HG03039 (cell line): ENCODE measurements around the gene PNKP.

ENCODE experiments used
- ATAC-seq: cut with Tn5 transposase; IDR thresholded peaks from one replicate; pipeline ENCODE4 v1.9.1; 2021; ENCODE audit warnings: mild to moderate bottlenecking, moderate library complexity; ENCODE audit not compliant: unreplicated experiment

Gene PNKP

DNA sequence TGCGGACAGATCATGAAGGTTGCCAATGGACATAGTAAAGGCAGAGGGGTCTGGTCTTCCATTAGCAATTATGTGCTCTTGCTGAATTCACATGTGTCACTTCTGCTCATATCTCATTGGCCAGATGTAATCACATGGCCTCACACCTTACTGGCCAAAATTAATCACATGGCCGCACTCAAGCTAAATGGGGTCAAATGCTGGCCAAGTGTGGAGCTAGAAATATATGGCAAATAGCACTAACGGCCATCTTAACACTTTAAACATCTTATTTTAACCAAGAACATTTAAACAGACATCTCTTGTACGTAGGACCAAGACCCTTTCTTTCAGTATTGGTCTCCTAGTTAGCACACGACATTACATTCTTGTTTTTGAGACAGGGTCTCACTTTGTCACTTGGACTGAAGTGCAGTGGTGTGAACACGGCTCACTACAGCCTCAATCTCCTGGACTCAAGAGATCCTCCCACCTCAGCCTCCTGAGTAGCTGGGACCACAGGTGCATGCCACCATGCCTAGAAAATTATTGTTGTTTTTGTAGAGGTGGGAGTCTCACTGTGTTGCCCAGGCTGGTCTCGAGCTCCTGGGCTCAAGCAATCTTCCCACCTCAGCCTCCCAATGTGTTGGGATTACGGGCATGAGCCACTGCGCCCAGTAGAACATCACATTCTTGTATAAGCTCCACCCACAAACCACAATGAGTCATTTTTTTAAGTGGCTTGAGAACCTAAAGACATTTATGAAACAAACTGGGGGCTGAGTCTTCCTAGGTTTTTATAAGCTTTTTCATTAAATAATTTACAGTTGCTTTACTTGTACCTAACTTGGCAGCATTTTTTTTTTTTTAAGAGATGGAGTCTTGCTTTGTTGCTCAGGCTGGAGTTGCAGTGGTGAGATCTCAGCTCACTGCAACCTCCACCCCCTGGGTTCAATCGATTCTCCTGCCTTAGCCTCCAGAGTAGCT is 19.4 kb downstream of the PNKP start:
- no peak for ATAC-seq

DNA sequence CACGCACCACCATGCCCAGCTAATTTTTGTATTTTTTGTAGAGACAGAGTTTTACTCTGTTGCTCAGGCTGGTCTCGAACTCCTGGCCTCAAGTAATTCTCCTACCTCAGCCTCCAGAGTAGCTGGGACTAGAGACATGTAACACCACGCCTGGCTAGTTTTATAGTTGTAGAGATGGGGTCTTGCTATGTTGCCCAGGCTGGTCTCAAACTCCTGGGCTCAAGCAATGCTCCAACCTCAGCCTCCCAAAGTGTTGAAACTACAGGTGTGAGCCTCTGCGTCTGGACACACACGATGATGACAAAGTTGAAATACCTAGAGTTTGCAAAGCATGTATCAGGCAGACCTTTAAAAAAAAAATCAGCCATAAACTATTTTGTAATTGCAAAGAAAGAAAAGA is 21.0 kb downstream of the PNKP start:
- ATAC-seq, result no peak

DNA sequence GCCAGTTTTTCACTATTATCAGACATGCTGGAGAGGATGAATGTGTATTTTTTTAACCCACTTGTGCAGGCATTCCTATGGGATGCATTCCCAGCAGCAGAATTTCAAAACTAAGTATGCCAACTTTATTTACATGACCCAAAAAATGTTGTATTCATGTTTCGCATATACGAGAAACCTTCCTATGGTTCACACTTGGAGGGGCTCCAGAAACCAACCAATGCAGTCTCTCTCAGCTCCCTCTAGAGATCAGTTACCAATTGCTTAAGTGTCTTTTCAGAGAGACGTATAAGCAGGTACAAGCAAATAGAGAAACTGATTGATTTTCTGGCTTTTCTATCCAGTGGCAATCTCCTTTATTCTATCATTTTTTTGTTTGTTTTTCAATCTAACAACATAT is 22.0 kb downstream of the PNKP start:
- no peak for ATAC-seq

DNA sequence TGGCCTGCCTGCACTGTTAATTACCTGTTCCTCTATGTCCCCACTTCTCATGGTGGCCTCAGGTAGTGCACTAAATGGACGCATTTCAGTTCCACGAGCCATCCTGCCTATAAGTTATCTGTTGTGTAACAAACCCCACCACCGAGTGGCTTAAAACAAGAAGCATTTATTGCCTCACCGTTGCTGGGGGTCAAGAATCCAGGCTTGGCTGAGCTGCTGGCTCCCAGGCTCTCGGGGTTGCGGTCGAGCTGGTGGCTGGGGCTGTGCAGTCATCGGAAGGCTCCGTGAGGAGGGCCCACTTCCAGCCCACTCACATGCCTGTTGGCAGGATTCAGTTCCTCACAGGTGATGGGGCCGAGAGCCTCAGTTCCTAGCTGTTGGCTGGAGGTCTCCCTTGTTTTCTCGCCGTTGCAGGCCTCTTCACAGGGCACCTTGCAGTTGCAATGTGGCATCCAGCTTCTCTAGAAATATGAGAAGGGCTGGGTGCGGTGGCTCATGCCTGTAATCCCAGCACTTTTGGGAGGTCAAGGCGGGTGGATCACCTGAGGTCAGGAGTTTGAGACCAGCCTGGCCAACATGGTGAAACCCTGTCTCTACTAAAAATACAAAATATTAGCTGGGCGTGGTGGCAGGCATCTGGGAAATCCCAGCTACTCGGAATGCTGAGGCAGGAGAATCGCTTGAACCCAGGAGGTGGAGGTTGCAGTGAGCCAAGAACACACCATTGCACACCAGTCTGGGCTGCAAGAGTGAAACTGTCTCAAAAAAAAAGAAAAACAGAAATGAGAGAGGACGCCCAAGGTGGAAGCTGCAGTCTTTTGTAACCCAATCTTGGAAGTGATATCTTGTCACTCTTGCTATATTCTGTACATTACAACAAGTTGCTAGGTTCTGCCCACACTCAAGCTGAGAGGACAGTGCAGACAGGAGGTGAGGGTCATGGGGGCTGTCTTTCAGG is 23.0 kb downstream of the PNKP start:
- no peak for ATAC-seq

DNA sequence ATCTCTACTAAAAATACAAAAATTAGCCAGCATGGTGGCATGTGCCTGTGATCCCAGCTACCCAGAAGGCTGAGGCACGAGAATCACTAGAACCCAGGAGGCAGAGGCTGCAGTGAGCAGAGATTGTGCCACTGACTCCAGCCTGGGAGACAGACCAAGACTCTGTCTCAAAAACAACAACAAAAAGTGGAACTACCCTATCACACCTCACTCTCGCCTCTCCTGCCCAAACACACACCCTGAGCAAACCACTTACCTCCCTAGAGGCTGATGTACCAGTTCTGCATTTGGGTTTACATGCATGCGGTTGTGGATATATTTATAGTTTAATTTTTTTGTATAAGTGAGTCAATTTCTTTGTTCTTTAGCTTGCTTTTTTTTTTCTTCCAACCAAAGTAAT is 24.1 kb downstream of the PNKP start:
- ATAC-seq, result no peak

DNA sequence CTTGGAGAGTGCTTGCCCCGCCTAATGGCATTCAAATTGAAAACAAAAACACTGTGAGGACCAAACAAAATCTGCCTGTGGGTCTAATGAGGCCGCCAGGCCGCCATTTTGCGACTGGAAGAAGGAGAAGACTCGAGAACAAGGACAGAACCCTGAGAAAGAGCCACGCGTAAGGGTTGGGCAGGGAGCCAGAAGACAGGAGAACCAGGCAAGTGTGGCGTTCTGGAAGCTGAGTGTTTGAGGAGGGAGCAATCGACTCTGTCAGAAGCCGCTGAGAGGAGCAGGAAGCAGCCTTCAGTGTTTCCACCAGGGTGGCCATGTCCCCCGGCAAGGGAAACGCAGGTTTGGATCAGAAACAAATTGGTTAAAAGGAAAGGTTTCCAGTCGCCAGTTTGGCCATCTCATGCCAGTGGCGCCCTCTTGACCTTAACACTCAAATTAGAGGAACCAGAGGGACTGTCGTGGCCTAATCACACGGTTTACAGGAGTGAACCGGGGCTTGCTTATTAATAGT is 26.6 kb downstream of the PNKP start:
- ATAC-seq, result no peak

DNA sequence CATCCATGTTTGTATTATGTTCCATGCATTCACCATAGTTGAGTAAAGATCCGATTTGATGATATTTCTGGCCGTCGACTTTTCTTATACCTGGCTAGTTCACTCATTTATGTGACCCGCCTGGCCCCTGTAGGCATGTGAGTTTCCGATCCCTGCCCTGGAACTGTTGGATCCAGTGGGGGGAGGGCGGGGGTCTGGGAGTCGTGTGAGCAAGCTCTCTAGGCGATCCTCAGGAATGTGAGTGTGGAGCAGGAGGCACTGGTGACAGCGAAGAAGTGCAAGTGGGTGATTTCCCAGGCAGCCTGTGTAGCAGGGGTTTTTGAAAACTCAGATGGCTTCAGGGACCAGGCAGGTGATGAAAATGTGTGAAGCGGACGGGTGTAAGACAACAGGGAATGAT is 27.1 kb downstream of the PNKP start:
- ATAC-seq, result no peak

DNA sequence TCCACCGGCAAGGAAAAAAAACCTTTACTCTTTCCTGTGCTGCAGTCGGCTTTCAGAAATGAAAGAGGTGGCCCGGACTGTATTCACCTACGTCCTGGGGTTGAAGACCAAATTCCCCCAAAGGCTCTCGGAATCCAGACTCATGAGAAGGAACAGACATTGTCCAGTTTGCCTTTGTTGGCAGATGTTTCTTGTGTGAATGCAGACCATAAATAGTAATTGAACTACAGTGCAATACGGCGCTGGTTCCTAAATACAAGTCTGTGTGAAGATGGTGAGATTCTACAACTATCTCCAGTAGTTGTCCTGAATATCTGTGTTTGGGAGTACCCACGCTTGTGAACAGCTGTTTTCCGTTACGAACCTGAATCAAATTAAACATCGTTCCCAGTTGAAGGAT is 27.7 kb downstream of the PNKP start:
- ATAC-seq, result no peak

DNA sequence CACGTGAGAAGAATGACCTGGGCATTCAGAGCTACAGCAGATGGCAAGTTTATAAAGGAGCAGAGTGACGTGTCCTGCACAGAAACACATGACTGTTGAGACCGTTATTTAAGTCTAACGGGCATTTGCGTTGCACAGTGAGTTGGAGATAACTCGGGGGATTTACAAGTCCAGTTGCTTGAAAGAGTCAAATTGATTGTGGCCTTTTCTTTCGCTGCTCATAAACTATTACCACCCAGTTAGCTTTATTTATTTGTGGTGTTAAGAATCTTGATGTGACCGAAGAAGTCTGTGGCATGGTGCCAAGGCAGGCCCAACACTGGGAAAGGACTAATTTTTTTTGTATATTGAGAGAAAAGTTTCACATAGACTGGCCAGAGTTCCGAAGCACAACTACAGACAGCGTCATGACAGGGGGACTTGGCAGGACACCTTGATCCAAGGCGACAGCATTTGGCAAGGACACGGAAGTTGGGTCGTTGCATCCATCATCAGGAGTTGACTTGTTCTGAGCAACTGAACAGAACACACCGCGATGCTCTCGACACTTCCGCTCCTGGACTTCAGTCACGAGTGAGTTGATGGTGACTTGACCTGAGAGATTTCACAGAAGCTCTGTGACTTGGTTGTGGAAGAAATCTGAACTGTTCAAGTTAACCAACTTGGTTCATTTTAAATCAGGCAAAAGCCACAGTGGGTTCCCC is 28.3 kb downstream of the PNKP start:
- no peak for ATAC-seq

DNA sequence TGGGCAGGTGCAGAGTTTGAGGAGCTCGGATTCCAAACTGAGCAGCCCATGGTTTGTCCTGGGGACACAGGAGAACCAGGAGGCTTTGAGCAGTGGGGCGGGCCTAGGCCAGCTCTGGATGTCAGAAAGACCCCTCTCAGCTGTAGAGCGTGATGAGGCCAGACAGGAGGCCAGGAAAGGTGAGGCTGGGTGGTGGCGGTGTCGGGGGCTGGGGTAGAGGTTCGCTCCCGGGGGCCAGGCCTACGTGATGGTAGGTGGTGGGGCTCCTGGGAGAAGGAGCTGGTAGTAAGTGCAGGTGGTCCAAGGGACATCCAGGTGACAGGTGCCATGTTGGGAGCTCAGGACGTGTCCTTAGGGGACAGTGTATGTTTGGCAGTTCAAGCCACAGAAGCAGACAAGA is 30.0 kb downstream of the PNKP start:
- no peak for ATAC-seq

DNA sequence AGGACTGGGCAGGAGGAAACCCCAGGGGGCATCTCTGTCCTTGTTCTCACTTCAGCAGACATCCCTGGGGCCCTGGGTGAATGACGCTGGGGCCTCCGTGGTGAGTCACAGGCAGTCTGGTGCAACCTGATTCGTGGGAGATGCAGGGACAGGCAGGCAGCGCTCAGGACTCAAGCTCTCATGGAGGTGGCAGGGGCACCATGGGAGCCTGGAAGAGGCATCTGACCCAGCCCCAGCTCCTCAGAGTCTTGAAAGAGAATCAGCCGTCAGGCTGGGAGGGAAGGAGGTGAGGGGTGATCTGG is 30.4 kb downstream of the PNKP start:
- ATAC-seq, result no peak

DNA sequence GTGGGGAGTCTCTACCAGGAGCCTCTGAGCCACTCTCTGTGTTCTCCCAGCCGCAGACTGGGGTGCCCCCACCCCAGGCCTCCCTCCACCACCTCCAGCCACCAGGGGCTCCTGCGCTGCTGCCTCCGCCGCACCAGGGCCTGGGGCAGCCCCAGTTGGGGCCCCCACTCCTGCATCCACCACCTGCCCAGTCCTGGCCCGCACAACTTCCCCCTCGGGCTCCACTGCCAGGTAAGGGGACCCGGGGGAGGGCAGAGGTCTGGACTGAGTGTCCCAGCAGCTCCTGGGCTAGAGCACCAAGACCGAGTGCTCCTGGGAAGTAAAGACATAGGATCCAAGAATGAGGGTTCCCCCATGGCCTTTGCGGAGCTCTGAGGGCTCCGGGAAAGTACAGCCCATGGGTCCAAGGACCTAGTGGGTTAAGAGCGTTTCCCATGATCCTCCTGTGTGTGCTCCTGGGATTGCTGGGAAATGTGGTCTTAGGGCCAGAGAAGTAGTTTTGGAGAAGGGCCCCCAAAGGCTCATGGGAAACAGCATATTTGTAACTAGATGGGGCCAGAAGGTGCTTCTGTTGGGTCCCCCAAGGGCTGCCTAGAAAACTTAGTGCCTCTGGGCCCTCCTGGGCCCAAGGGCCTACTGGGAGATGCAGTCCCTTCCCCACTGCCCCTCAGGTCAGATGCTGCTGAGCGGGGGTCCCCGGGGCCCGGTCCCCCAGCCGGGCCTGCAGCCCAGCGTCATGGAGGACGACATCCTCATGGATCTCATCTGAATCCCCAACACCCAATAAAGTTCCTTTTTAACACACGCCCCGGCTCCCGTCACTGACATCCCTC is 31.0 kb downstream of the PNKP start:
- no peak for ATAC-seq

DNA sequence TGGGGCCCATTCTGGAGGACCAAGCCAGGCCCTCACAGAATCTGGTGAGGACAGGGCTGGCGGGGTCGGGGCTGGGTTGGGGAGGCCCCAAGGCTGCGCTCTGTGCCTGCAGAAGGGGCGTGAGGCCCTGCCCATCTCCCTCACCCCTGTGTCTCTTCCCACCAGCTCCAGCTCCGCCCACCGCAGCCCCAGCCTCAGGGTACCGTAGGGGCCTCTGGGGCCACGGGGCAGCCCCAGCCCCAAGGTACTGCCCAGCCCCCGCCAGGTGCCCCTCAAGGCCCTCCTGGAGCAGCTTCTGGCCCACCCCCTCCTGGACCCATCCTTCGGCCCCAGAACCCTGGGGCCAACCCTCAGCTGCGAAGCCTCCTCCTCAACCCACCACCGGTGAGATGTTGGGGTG is 31.8 kb downstream of the PNKP start:
- ATAC-seq, result no peak

DNA sequence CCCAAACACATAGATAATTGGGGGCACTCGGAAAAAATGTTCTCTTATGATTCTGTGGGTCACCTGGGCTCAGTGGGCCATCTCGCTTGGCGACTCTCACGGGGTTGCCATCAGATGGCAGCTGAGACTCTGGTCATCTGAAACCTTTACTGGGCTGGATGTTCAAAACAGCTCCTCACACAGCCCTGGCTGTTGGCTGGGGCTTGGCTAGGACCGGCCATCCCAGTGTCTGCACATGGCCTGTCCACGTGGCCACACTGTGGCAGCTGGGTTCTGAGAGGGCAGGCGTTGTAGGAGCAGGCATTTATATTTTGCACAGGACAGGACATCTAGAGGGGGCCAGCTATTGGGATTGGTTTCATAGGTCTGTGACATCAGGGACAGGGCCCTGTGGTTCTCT is 33.8 kb downstream of the PNKP start:
- ATAC-seq, result no peak

DNA sequence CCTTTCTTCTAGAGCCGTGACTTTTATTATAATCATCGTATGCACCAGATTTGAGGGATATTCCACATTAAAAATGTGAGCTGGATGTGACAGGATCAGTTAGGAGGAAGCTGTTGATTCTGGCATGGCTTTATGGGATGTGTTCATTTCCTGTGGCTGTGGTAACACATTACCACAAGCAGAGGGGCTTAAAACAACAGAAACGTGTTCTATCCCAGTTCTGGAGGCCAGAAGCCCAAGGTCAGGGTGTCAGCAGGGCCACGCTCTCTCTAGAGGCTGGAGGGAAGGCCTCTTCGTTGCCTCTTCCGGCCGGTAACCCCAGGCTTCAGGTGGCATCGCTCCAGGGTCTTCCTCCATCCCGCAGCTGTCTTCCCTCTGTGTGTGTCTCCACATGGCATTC is 34.8 kb downstream of the PNKP start:
- ATAC-seq, result no peak

DNA sequence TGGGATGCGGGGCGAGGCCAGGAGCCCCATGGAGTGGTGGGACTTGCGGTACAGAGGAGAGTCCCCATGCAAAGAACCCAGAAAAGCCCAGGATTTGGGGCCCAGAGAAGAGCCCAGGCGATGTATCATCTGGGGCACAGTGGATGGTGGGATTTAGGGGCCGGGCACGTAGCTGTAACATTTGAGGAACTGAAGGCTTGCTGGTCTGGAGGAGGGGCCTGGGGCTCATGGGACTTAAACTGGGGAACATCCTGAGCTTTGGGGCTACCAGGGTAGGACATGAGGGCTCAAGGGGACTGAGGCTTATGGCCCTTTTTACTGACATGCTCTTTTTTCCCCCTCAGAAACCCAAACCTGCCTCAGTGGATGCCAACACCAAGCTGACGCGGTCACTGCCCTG is 35.8 kb downstream of the PNKP start:
- no peak for ATAC-seq

DNA sequence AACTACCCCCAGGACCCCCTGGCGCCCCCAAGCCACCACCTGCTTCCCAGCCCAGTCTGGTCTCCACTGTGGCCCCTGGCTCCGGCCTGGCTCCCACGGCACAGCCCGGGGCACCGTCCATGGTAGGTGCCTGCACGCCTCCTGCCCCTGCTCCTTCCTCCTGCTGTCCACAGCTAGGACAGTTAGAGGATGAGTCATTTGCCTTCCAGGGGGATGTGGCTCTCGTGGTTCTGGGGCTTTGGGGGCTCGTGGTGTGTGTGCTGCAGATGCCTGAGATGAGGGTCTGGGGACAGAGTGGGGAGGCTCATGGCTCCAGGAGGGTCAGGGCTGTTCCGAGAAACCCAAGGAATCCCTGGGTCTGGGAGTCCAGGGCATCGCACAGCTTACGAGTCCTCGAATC is 36.6 kb downstream of the PNKP start:
- ATAC-seq, result no peak

DNA sequence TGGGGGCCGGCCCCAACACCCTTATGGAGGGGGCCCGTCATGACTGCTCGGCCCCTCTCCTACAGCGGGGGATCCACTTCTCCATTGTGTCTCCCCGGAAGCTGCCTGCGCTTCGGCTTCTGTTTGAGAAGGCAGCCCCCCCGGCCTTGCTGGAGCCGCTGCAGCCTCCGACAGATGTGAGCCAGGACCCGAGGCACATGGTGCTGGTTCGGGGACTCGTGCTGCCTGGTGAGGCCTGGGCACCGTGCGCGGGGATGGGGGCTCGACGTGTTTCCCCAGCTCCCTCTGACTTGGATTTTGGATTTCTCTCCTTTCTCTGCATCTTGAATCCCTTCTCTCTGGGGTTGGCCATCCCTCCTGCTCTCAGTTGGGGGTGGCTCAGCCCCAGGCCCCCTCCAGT is 37.7 kb downstream of the PNKP start:
- no peak for ATAC-seq

DNA sequence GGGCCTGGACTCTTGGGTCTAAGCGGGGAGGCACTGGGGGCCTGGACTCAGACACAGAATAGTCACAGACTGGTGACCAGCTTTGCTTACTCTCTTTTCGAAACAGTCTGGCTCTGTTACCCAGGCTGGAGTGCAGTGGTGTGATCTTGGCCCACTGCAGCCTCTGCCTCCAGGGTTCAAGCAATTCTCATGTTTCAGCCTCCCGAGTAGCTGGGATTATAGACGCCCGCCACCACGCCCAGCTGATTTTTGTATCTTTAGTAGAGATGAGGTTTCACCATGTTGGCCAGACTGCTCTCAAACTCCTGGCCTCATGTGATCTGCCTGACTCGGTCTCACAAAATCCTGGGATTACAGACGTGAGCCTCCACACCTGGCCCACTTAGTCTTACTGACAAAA is 38.2 kb downstream of the PNKP start:
- ATAC-seq, result no peak

DNA sequence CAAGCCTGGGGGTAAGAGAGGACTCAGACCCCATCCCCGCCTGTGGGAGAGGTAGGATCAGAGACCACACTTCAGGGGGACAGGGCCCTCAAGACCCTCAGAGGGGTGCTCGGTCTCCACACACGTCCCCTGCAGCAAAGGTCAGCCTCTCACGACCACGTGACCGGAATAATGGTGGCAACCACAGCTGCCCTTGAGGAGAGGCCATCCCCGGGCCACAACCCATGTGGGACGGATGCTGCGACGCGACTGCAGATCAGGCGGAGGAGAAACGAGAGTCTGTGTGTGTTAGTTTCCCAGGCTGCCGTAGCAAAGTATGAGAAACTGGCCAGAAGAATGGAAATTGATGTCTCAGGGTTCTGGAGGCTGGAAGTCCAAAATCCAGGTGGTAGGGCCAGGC is 40.3 kb downstream of the PNKP start:
- ATAC-seq, result no peak
